ENCODE data around the gene FAM181A. TPM values are rescaled to one million over a fixed set of nuclear protein-coding genes. Genes with fewer than 3 reads are reported as not detected.

FAM181A gene
- total and polyA plus RNA-seq, 9 of the 15 experiments (the other 6 are each of a cell fraction or from before 2014, with no cell fraction given) = not detected

DNA sequence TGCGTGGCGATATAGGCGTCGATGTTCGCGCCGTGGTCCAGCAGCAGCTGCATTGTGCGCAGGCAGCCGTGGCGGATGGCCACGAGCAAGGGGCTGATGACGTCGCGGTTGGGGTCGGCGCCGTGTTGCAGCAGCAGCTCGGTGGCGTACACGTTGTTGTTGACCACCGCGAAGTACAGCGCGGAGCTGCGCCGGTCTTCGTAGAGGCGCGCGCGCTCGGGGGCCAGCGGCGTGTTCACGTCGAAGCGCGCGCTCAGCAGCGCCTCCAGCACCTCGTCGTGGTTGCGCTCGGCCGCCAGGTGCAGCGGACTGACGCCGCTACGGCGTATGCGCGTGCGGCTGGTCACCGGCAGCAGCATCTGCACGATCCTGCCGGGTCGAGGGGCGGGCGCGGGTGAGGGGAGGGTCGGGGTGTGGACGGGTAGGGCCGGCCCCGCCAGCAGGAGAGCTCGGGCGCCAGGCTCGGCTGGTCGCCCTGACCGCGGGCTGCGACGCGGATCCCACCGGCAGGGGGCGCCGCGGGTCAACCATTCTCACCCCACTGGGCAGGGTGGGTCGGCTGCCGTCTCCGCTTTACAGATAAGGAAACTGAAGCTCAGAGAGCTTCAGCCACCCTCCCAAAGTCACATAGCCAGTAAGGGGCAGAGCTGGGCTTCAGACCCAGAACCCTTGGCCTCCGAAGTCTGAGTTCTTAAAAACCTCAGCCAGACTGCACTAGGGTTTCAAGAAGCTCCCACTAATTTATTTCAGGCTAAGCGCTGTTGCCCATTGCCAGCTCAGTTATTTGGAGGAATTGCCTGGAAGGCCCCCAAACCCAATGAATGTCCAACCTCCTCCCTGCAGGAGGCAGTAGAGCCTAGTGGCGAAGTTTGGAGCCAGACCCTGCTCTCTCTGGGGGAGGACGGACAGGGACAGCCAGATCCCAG is 12.4 kb downstream of the FAM181A start (continued):
- peak; percentile 32 for TF ChIP-seq ZFP36 (IDR thresholded peaks at IDR 0.05; ENCODE audit: low read depth, low read length, partially characterized antibody)
- TF ChIP-seq EGR1 (conservative IDR thresholded peaks at IDR 0.05) = no peak
- TF ChIP-seq RAD21 (CRISPR knock-in tag; conservative IDR thresholded peaks at IDR 0.05 in 1 of 2, IDR thresholded peaks at IDR 0.05 in 1 of 2) = peak; percentile 38 to 60; a peak in 3 of 4 replicates
- TF ChIP-seq, protein P1, sequence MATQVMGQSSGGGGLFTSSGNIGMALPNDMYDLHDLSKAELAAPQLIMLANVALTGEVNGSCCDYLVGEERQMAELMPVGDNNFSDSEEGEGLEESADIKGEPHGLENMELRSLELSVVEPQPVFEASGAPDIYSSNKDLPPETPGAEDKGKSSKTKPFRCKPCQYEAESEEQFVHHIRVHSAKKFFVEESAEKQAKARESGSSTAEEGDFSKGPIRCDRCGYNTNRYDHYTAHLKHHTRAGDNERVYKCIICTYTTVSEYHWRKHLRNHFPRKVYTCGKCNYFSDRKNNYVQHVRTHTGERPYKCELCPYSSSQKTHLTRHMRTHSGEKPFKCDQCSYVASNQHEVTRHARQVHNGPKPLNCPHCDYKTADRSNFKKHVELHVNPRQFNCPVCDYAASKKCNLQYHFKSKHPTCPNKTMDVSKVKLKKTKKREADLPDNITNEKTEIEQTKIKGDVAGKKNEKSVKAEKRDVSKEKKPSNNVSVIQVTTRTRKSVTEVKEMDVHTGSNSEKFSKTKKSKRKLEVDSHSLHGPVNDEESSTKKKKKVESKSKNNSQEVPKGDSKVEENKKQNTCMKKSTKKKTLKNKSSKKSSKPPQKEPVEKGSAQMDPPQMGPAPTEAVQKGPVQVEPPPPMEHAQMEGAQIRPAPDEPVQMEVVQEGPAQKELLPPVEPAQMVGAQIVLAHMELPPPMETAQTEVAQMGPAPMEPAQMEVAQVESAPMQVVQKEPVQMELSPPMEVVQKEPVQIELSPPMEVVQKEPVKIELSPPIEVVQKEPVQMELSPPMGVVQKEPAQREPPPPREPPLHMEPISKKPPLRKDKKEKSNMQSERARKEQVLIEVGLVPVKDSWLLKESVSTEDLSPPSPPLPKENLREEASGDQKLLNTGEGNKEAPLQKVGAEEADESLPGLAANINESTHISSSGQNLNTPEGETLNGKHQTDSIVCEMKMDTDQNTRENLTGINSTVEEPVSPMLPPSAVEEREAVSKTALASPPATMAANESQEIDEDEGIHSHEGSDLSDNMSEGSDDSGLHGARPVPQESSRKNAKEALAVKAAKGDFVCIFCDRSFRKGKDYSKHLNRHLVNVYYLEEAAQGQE (IDR thresholded peaks at IDR 0.05; ENCODE audit: borderline replicate concordance) = peak; percentile 60; the same call in 1 of the 2 replicates
- TF ChIP-seq, protein P1 (CRISPR knock-in tag; IDR thresholded peaks at IDR 0.05; ENCODE audit: low read depth) = no peak
- no peak for TF ChIP-seq PHB2 (IDR thresholded peaks at IDR 0.05; ENCODE audit: low read depth)
- TF ChIP-seq, protein P2, sequence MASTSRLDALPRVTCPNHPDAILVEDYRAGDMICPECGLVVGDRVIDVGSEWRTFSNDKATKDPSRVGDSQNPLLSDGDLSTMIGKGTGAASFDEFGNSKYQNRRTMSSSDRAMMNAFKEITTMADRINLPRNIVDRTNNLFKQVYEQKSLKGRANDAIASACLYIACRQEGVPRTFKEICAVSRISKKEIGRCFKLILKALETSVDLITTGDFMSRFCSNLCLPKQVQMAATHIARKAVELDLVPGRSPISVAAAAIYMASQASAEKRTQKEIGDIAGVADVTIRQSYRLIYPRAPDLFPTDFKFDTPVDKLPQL (IDR thresholded peaks at IDR 0.05; ENCODE audit: extremely low read depth, insufficient read length) = no peak
